Stomach (tissue), 9 donors: ENCODE results near the gene ATRNL1. TPM values are rescaled to one million over a fixed set of nuclear protein-coding genes. Genes with fewer than 3 reads are reported as not detected.

ENCODE experiments used
- DNase-seq, 2 donors: peaks; one replicate each; pipeline versions ENCODE4 v3.0.0 to v3.0.0-alpha.2; 2013 to 2019
- H3K27ac ChIP-seq, 5 donors: fragments of 200-600 bp in 4 of 5; sonication (generic) in 4 of 5; one replicate each; pipeline ENCODE4 v1.5.1; 2013 to 2019; ENCODE audit warnings: mild to moderate bottlenecking in 1 of 5, moderate library complexity in 1 of 5
- H3K27me3 ChIP-seq, 3 donors: fragments of 200-600 bp; sonication (generic); one replicate each; pipeline ENCODE4 v1.5.1; 2017 to 2019; ENCODE audit warnings: mixed run types in 1 of 3
- H3K36me3 ChIP-seq, 4 donors: fragments of 200-600 bp; sonication (generic); 1 replicate in 3 of 4; 2 replicates in 1 of 4; pipeline ENCODE4 v1.5.1; 2016 to 2019
- H3K4me1 ChIP-seq, 4 donors: fragments of 200-600 bp; sonication (generic); one replicate each; pipeline ENCODE4 v1.5.1; 2016 to 2019
- H3K4me3 ChIP-seq, 4 donors: fragments of 200-600 bp; sonication (generic) in 3 of 4; one replicate each; pipeline ENCODE4 v1.5.1; 2016 to 2019; ENCODE audit warnings: mild to moderate bottlenecking in 1 of 4
- H3K9me3 ChIP-seq, 4 donors: fragments of 200-600 bp; sonication (generic); one replicate each; pipeline ENCODE4 v1.5.1; 2016 to 2019
- CTCF ChIP-seq, 7 experiments: fragments of 450-650 bp in 4 of 7; fragments of 200-600 bp in 3 of 7; sonication (generic) in 3 of 7; IDR thresholded peaks; one replicate each; pipeline ENCODE4 v1.5.1; 2016 to 2019; ENCODE audit warnings: antibody characterized with exemption in 7 of 7, control low read depth in 2 of 7, mild to moderate bottlenecking in 1 of 7
- EP300 ChIP-seq: sonication (generic); formaldehyde crosslinking; IDR thresholded peaks from one replicate; pipeline ENCODE4 v1.6.1; 2017; ENCODE audit warnings: antibody characterized with exemption
- POLR2A ChIP-seq, 4 donors: fragments of 450-650 bp; IDR thresholded peaks; one replicate each; pipeline ENCODE4 v1.6.1; 2016; ENCODE audit warnings: antibody characterized with exemption in 4 of 4, control low read depth in 2 of 4, mild to moderate bottlenecking in 1 of 4, moderate library complexity in 1 of 4
- POLR2AphosphoS5 ChIP-seq, 3 donors: sonication (generic); formaldehyde crosslinking; IDR thresholded peaks; one replicate each; pipeline ENCODE4 v1.6.1; 2016; ENCODE audit warnings: antibody characterized with exemption in 3 of 3
- WGBS, 5 donors: extraction: QIAGEN DNeasy Blood & Tissue Kit in 3 of 5; methylation state at CpG; one replicate each; pipeline versions ENCODE4 v1.1.5 to v1.1.7; 2013 to 2018; 5-methylcytosine and 5-hydroxymethylcytosine counted together
- intact Hi-C: fragments of 100-400 bp; cut with DNase I; formaldehyde crosslinking; loops from one replicate; pipeline ENCODE4 v1.15.1; 2023; ENCODE audit warnings: low total_unique reads
- polyA plus RNA-seq, 3 donors: library from polyadenylated mRNA; stranded (reverse); fragments of 200-250 nt; gene quantifications; one replicate each; pipeline ENCODE4 v1.2.3, GENCODE V29; 2013
- total RNA-seq, 5 donors: library from RNA; depleted of rRNA; stranded (reverse); fragments of >200 nt; gene quantifications; one replicate each; pipeline versions ENCODE4 v1.1.0 to v1.2.3, GENCODE V29; 2014 to 2016
- donor health status: healthy with polysubstance abuse.
- donor health status: Bipolar disorder and iron deficiency.
- donor health status: healthy.

The ATRNL1 gene
- total and polyA plus RNA-seq, 8 donors: 0.12 to 50.7 (median 0.72) TPM; not detected in 1

GRCh38 chr10:115539142-115539762 is 446.1 kb downstream of the ATRNL1 start:
- H3K27me3 ChIP-seq: no peaks in the 10 kb centered on the region
- H3K27ac ChIP-seq: no peak overlapping the region
- DNase-seq: no peak
- TF ChIP-seq EP300 (no peak), CTCF (IDR thresholded peaks at IDR 0.05) (no peak), POLR2A (IDR thresholded peaks at IDR 0.05) (no peak), POLR2AphosphoS5 (IDR thresholded peaks at IDR 0.05) (no peak)
- H3K9me3 ChIP-seq: peaks cover 0 to 9% (median 3%) of the 10 kb centered on the region in 4 donors
- H3K4me3 ChIP-seq: no peak overlapping the region
- H3K4me1 ChIP-seq: no peaks in the 10 kb centered on the region
- H3K36me3 ChIP-seq: no peaks in the 10 kb centered on the region
- intact Hi-C loops: no loop called here

GRCh38 chr10:115555887-115556402 is 462.8 kb downstream of the ATRNL1 start:
- 46 to 54% (median 50%) methylated on average over 3 of the region's 3 CpGs for WGBS, 5 donors

GRCh38 chr10:115558252-115558651 is 465.1 kb downstream of the ATRNL1 start:
- no peaks in the 10 kb centered on the region for H3K4me1 ChIP-seq
- TF ChIP-seq POLR2AphosphoS5 (IDR thresholded peaks at IDR 0.05) (no peak), EP300 (no peak), POLR2A (IDR thresholded peaks at IDR 0.05) (no peak), CTCF (IDR thresholded peaks at IDR 0.05) (no peak)
- H3K9me3 ChIP-seq: no peaks in the 10 kb centered on the region
- H3K27ac ChIP-seq: no peak overlapping the region
- DNase-seq: no peak
- no peaks in the 10 kb centered on the region for H3K27me3 ChIP-seq
- H3K4me3 ChIP-seq: no peak overlapping the region
- intact Hi-C loops: no loop called here
- H3K36me3 ChIP-seq: no peaks in the 10 kb centered on the region
- 48 to 58% (median 52%) methylated on average over 3 of the region's 3 CpGs for WGBS, 5 donors

More at GRCh38 chr10:115555887-115556402, 462.8 kb downstream of the ATRNL1 start:
- Histone ChIP-seq H3K27ac (no peak overlapping the region), H3K4me3 (no peak overlapping the region), H3K27me3 (no peaks in the 10 kb centered on the region), H3K4me1 (no peaks in the 10 kb centered on the region), H3K9me3 (no peaks in the 10 kb centered on the region), H3K36me3 (no peaks in the 10 kb centered on the region)
- DNase-seq: no peak
- TF ChIP-seq POLR2A (IDR thresholded peaks at IDR 0.05): no peak
- no peak for TF ChIP-seq EP300
- no peak for TF ChIP-seq CTCF (IDR thresholded peaks at IDR 0.05)
- TF ChIP-seq POLR2AphosphoS5 (IDR thresholded peaks at IDR 0.05): no peak
- intact Hi-C loops: no loop called here

- Histone ChIP-seq H3K4me3 (no peak overlapping the region), H3K27ac (no peak overlapping the region), H3K36me3 (no peaks in the 10 kb centered on the region), H3K27me3 (no peaks in the 10 kb centered on the region), H3K4me1 (no peaks in the 10 kb centered on the region), H3K9me3 (no peaks in the 10 kb centered on the region)
- WGBS, 5 donors: 29 to 60% (median 44%) methylated on average over 2 of the region's 2 CpGs
- TF ChIP-seq POLR2AphosphoS5 (IDR thresholded peaks at IDR 0.05): no peak
- no peak for TF ChIP-seq EP300
- TF ChIP-seq POLR2A (IDR thresholded peaks at IDR 0.05): no peak
- no peak for TF ChIP-seq CTCF (IDR thresholded peaks at IDR 0.05)
- DNase-seq: no peak
- intact Hi-C loops: no loop called here
These were observed 473.7 kb downstream of the ATRNL1 start for GRCh38 chr10:115566867-115567266.
